PFSK-1 (cell line): ENCODE measurements around the gene SLIT3.

Experiments used
- FOXP2 ChIP-seq: optimal IDR thresholded peaks from 2 replicates; pipeline ENCODE3; 2011; ENCODE audit warnings: borderline replicate concordance, control low read depth, inconsistent platforms; ENCODE audit not compliant: insufficient read depth; ENCODE audit errors: extremely low read length, extremely low read depth
- POLR2AphosphoS5 ChIP-seq: IDR thresholded peaks from 2 replicates; pipeline ENCODE4 v1.6.1; 2012; ENCODE audit warnings: low read depth, mild to moderate bottlenecking, control low read depth, low read length, moderate library complexity
- REST ChIP-seq, 2 experiments: IDR thresholded peaks; 2 replicates each; pipeline versions ENCODE4 v1.6.1 to v1.8.0; 2011 to 2012; ENCODE audit warnings: low read depth in 2 of 2, low read length in 2 of 2, control low read depth in 1 of 2, inconsistent platforms in 1 of 2, mild to moderate bottlenecking in 1 of 2, moderate library complexity in 1 of 2; ENCODE audit not compliant: insufficient read depth in 1 of 2
- SIN3A ChIP-seq: IDR thresholded peaks from 2 replicates; pipeline ENCODE4 v1.6.1; 2012; ENCODE audit warnings: mild to moderate bottlenecking, low read length, moderate library complexity, borderline replicate concordance; ENCODE audit not compliant: insufficient read depth
- TAF1 ChIP-seq: IDR thresholded peaks from 2 replicates; pipeline ENCODE4 v1.6.1; 2012; ENCODE audit warnings: low read length, control low read depth, borderline replicate concordance; ENCODE audit not compliant: insufficient read depth

The SLIT3 gene

GRCh38 chr5:168885324-168886120 is 415.4 kb downstream of the SLIT3 start:
- TF ChIP-seq REST (IDR thresholded peaks at IDR 0.05; ENCODE audit: insufficient read depth in 1 of 2, low read depth in 2 of 2, low read length in 2 of 2): no peak
- TF ChIP-seq POLR2AphosphoS5: no peak
- no peak for TF ChIP-seq SIN3A
- TF ChIP-seq FOXP2: no peak
- TF ChIP-seq TAF1: no peak

- no peak for TF ChIP-seq POLR2AphosphoS5
- no peak for TF ChIP-seq SIN3A
- no peak for TF ChIP-seq REST (IDR thresholded peaks at IDR 0.05; ENCODE audit: insufficient read depth in 1 of 2, low read depth in 2 of 2, low read length in 2 of 2)
- no peak for TF ChIP-seq FOXP2
- no peak for TF ChIP-seq TAF1
Measured at GRCh38 chr5:168883991-168884390, 416.9 kb downstream of the SLIT3 start.

GRCh38 chr5:168883281-168883741 is 417.6 kb downstream of the SLIT3 start:
- TF ChIP-seq FOXP2: no peak
- TF ChIP-seq REST (IDR thresholded peaks at IDR 0.05; ENCODE audit: insufficient read depth in 1 of 2, low read depth in 2 of 2, low read length in 2 of 2): no peak
- TF ChIP-seq TAF1: no peak
- no peak for TF ChIP-seq POLR2AphosphoS5
- no peak for TF ChIP-seq SIN3A

- no peak for TF ChIP-seq TAF1
- TF ChIP-seq SIN3A: no peak
- no peak for TF ChIP-seq FOXP2
- TF ChIP-seq POLR2AphosphoS5: no peak
- TF ChIP-seq REST (IDR thresholded peaks at IDR 0.05; ENCODE audit: insufficient read depth in 1 of 2, low read depth in 2 of 2, low read length in 2 of 2): no peak
Measured at GRCh38 chr5:168882283-168882682, 418.7 kb downstream of the SLIT3 start.
